HEK293 (cell line): Measurements from ENCODE around the gene EIF4B.
A peak's percentile ranks its signal among the peaks of the same experiment; 100 is the strongest.

Source experiments
- BCL11A ChIP-seq: fragments of 450-650 bp; formaldehyde crosslinking; IDR thresholded peaks from 2 replicates; pipeline ENCODE4 v1.5.1; 2016; ENCODE audit warnings: low read depth, missing biosample characterization, missing genetic modification characterization
- BCL6B ChIP-seq: fragments of 450-650 bp; formaldehyde crosslinking; IDR thresholded peaks from 2 replicates; pipeline ENCODE4 v1.5.1; 2017; ENCODE audit warnings: missing biosample characterization, missing genetic modification characterization
- HOXD13 ChIP-seq: sonication (generic); formaldehyde crosslinking; IDR thresholded peaks from 2 replicates; pipeline ENCODE4 v1.8.0; 2022; ENCODE audit warnings: missing genetic modification reagents, borderline replicate concordance
- INSM2 ChIP-seq: fragments of 450-650 bp; formaldehyde crosslinking; IDR thresholded peaks from 2 replicates; pipeline ENCODE4 v1.5.1; 2016; ENCODE audit warnings: missing biosample characterization, missing genetic modification characterization
- SP3 ChIP-seq: fragments of 450-650 bp; formaldehyde crosslinking; IDR thresholded peaks from 2 replicates; pipeline ENCODE4 v1.5.1; 2016; ENCODE audit warnings: missing biosample characterization, missing genetic modification characterization
- TCF7L2 ChIP-seq: IDR thresholded peaks from 2 replicates; pipeline ENCODE4 v1.6.1; 2011; ENCODE audit warnings: low read depth, mild to moderate bottlenecking, inconsistent platforms, low read length, moderate library complexity, borderline replicate concordance
- ZBTB10 ChIP-seq: fragments of 450-650 bp; formaldehyde crosslinking; IDR thresholded peaks from 2 replicates; pipeline ENCODE4 v1.5.1; 2016; ENCODE audit warnings: missing biosample characterization, missing genetic modification characterization
- ZNF16 ChIP-seq: fragments of 450-650 bp; formaldehyde crosslinking; IDR thresholded peaks from 2 replicates; pipeline ENCODE4 v1.5.1; 2016; ENCODE audit warnings: low read depth, missing biosample characterization, missing genetic modification characterization
- ZNF19 ChIP-seq: fragments of 450-650 bp; formaldehyde crosslinking; IDR thresholded peaks from 2 replicates; pipeline ENCODE4; 2016; ENCODE audit warnings: missing biosample characterization, missing genetic modification characterization, low read depth
- ZNF248 ChIP-seq: fragments of 450-650 bp; formaldehyde crosslinking; IDR thresholded peaks from 2 replicates; pipeline ENCODE4 v1.5.1; 2017; ENCODE audit warnings: missing biosample characterization, missing genetic modification characterization
- ZNF311 ChIP-seq: fragments of 450-650 bp; formaldehyde crosslinking; IDR thresholded peaks from 2 replicates; pipeline ENCODE4 v1.5.1; 2017; ENCODE audit warnings: missing biosample characterization, missing genetic modification characterization, borderline replicate concordance
- ZNF350 ChIP-seq: fragments of 450-650 bp; formaldehyde crosslinking; IDR thresholded peaks from 2 replicates; pipeline ENCODE4 v1.5.0; 2017; ENCODE audit warnings: missing biosample characterization, mild to moderate bottlenecking, missing genetic modification characterization
- ZNF404 ChIP-seq: fragments of 450-650 bp; formaldehyde crosslinking; IDR thresholded peaks from 2 replicates; pipeline ENCODE4 v1.5.1; 2017; ENCODE audit warnings: missing biosample characterization, missing genetic modification characterization
- ZNF433 ChIP-seq: fragments of 450-650 bp; formaldehyde crosslinking; IDR thresholded peaks from 2 replicates; pipeline ENCODE4 v1.5.1; 2016; ENCODE audit warnings: missing biosample characterization, missing genetic modification characterization, low read depth
- ZNF48 ChIP-seq: fragments of 450-650 bp; formaldehyde crosslinking; IDR thresholded peaks from 2 replicates; pipeline ENCODE4 v1.5.1; 2016; ENCODE audit warnings: missing biosample characterization, missing genetic modification characterization
- ZNF488 ChIP-seq: fragments of 450-650 bp; formaldehyde crosslinking; IDR thresholded peaks from 2 replicates; pipeline ENCODE4 v1.5.1; 2016; ENCODE audit warnings: missing biosample characterization, missing genetic modification characterization
- ZNF501 ChIP-seq: fragments of 450-650 bp; formaldehyde crosslinking; IDR thresholded peaks from 2 replicates; pipeline ENCODE4 v1.5.1; 2016; ENCODE audit warnings: missing biosample characterization, missing genetic modification characterization
- ZNF518A ChIP-seq: fragments of 450-650 bp; formaldehyde crosslinking; conservative IDR thresholded peaks from 2 replicates; pipeline ENCODE4 v1.5.1; 2016; ENCODE audit warnings: low read depth, missing biosample characterization, missing genetic modification characterization
- ZNF530 ChIP-seq: fragments of 450-650 bp; formaldehyde crosslinking; IDR thresholded peaks from 2 replicates; pipeline ENCODE4 v1.5.1; 2016; ENCODE audit warnings: low read depth, missing biosample characterization, missing genetic modification characterization
- ZNF610 ChIP-seq: fragments of 450-650 bp; formaldehyde crosslinking; IDR thresholded peaks from 2 replicates; pipeline ENCODE4 v1.5.1; 2016; ENCODE audit warnings: missing biosample characterization, missing genetic modification characterization, borderline replicate concordance
- ZNF629 ChIP-seq: fragments of 450-650 bp; formaldehyde crosslinking; IDR thresholded peaks from 2 replicates; pipeline ENCODE4 v1.5.1; 2017; ENCODE audit warnings: missing biosample characterization, missing genetic modification characterization
- ZNF660 ChIP-seq: fragments of 450-650 bp; IDR thresholded peaks from 2 replicates; pipeline ENCODE4 v1.5.1; 2018; ENCODE audit warnings: missing biosample characterization, mild to moderate bottlenecking, missing genetic modification characterization
- ZNF670 ChIP-seq: fragments of 450-650 bp; formaldehyde crosslinking; IDR thresholded peaks from 2 replicates; pipeline ENCODE4 v1.5.1; 2016; ENCODE audit warnings: missing biosample characterization, missing genetic modification characterization, low read depth
- ZNF791 ChIP-seq: fragments of 450-650 bp; formaldehyde crosslinking; IDR thresholded peaks from 2 replicates; pipeline ENCODE4 v1.5.1; 2016; ENCODE audit warnings: missing biosample characterization, missing genetic modification characterization
- ZSCAN4 ChIP-seq: fragments of 450-650 bp; formaldehyde crosslinking; IDR thresholded peaks from 2 replicates; pipeline ENCODE4 v1.5.1; 2017; ENCODE audit warnings: missing biosample characterization, missing genetic modification characterization
- ZSCAN5A ChIP-seq: fragments of 450-650 bp; formaldehyde crosslinking; IDR thresholded peaks from 2 replicates; pipeline ENCODE4 v1.5.1; 2016; ENCODE audit warnings: missing biosample characterization, missing genetic modification characterization

Gene EIF4B

GRCh38 chr12:53046655-53047220 lies 40.5 kb downstream of the EIF4B start (continued):
- peak; percentile 44; the same call in 1 of the 2 replicates for TF ChIP-seq INSM2 (tag by site-specific recombination)
- peak; percentile 66; the same call in 1 of the 2 replicates for TF ChIP-seq ZBTB10 (tag by site-specific recombination)
- TF ChIP-seq SP3 (tag by site-specific recombination), result peak; percentile 79
- no peak for TF ChIP-seq ZNF48 (tag by site-specific recombination)
- no peak for TF ChIP-seq ZSCAN4 (tag by site-specific recombination)
- no peak for TF ChIP-seq ZNF19 (tag by site-specific recombination)
- peak; percentile 57; the same call in 1 of the 2 replicates for TF ChIP-seq ZNF629 (tag by site-specific recombination)
- peak; percentile 45; the same call in 1 of the 2 replicates for TF ChIP-seq ZSCAN5A (tag by site-specific recombination)
- TF ChIP-seq ZNF530, result no peak
- no peak for TF ChIP-seq ZNF350 (tag by site-specific recombination)
- peak; percentile 62 for TF ChIP-seq ZNF501 (tag by site-specific recombination)
- TF ChIP-seq HOXD13, result no peak
- TF ChIP-seq TCF7L2, result no peak
- no peak for TF ChIP-seq BCL6B (tag by site-specific recombination)
- TF ChIP-seq ZNF488 (tag by site-specific recombination), result no peak
- TF ChIP-seq ZNF16 (tag by site-specific recombination), result no peak
- no peak for TF ChIP-seq ZNF518A
- no peak for TF ChIP-seq ZNF670 (tag by site-specific recombination)
- no peak for TF ChIP-seq ZNF433 (tag by site-specific recombination)
- TF ChIP-seq ZNF660 (tag by site-specific recombination), result no peak
- no peak for TF ChIP-seq ZNF311 (tag by site-specific recombination)
- TF ChIP-seq ZNF248 (tag by site-specific recombination), result no peak
- no peak for TF ChIP-seq ZNF610 (tag by site-specific recombination)
- TF ChIP-seq ZNF404 (tag by site-specific recombination), result no peak
- no peak for TF ChIP-seq BCL11A (tag by site-specific recombination)
- no peak for TF ChIP-seq ZNF791 (tag by site-specific recombination)
